K562 (cell line): ENCODE measurements around the gene SOWAHA.
"Not testable (repeated sequence)": the region's sequence is repeated elsewhere in the genome, so short reads cannot be mapped to it uniquely, and the experiment has no call there.

Source experiments
- CHCHD3 ChIP-seq: fragments of 250-450 bp; sonication (Bioruptor Pico); IDR thresholded peaks from 2 replicates; pipeline ENCODE4 v2.1.2; 2022; ENCODE audit warnings: mild to moderate bottlenecking
- CREB5 ChIP-seq: fragments of 250-450 bp; sonication (Bioruptor Pico); IDR thresholded peaks from 2 replicates; pipeline ENCODE4 v1.5.0; 2020; ENCODE audit warnings: mild to moderate bottlenecking
- CTCF ChIP-seq, 3 experiments: IDR thresholded peaks in 2 of 3; conservative IDR thresholded peaks in 1 of 3; 2 replicates each; pipeline ENCODE4 v1.5.1; 2011 to 2012; ENCODE audit warnings: low read length in 3 of 3, mild to moderate bottlenecking in 3 of 3, control low read depth in 2 of 3, improper control_type of control experiment in 1 of 3, inconsistent platforms in 1 of 3, low read depth in 1 of 3, mixed read lengths in 1 of 3, moderate library complexity in 1 of 3; ENCODE audit not compliant: insufficient read depth in 2 of 3
- E2F4 ChIP-seq: sonication (generic); formaldehyde crosslinking; IDR thresholded peaks from 2 replicates; pipeline ENCODE4 v1.8.0; 2022; ENCODE audit warnings: mild to moderate bottlenecking, low read depth, missing genetic modification reagents
- ELF4 ChIP-seq: fragments of 450-650 bp; formaldehyde crosslinking; IDR thresholded peaks from 2 replicates; pipeline ENCODE4 v1.4.0; 2022; ENCODE audit warnings: missing genetic modification characterization
- EZH2 ChIP-seq: IDR thresholded peaks from 2 replicates; pipeline ENCODE4 v1.6.1; 2012; ENCODE audit warnings: low read depth, mild to moderate bottlenecking, inconsistent platforms, low read length, borderline replicate concordance
- HES1 ChIP-seq: fragments of 450-650 bp; IDR thresholded peaks from 2 replicates; pipeline ENCODE4 v1.6.1; 2016; ENCODE audit warnings: low read depth, mild to moderate bottlenecking, moderate library complexity
- HMGN3 ChIP-seq: IDR thresholded peaks from 2 replicates; pipeline ENCODE4 v1.6.1; 2011; ENCODE audit warnings: borderline replicate concordance, low read depth, mild to moderate bottlenecking, mixed read lengths, low read length; ENCODE audit not compliant: insufficient read length; ENCODE audit errors: extremely low read depth
- KDM1A ChIP-seq, 2 experiments: fragments of 450-650 bp; IDR thresholded peaks; 2 replicates each; pipeline ENCODE4 v1.6.1; 2016; ENCODE audit warnings: mild to moderate bottlenecking in 2 of 2
- NR1H2 ChIP-seq: sonication (generic); formaldehyde crosslinking; IDR thresholded peaks from 2 replicates; pipeline ENCODE4 v1.4.0; 2020; ENCODE audit warnings: mild to moderate bottlenecking, missing genetic modification reagents
- PHF20 ChIP-seq: fragments of 450-650 bp; IDR thresholded peaks from 2 replicates; pipeline ENCODE4 v1.6.1; 2018; ENCODE audit not compliant: partially characterized antibody
- ZC3H11A ChIP-seq: IDR thresholded peaks from 2 replicates; pipeline ENCODE4 v1.6.1; 2012; ENCODE audit warnings: low read depth, low read length, improper control_type of control experiment
- ZNF140 ChIP-seq: fragments of 250-450 bp; sonication (Bioruptor Pico); IDR thresholded peaks from 2 replicates; pipeline ENCODE4 v1.8.0; 2021; ENCODE audit warnings: moderate library complexity, mild to moderate bottlenecking, inconsistent platforms
- ZNF282 ChIP-seq: sonication (generic); formaldehyde crosslinking; IDR thresholded peaks from 2 replicates; pipeline ENCODE4 v1.8.1; 2023; ENCODE audit warnings: missing genetic modification reagents

GRCh38 chr5:132854992-132855391, 41.9 kb downstream of the SOWAHA start:
- not testable (repeated sequence) for TF ChIP-seq KDM1A (IDR thresholded peaks at IDR 0.05); CHCHD3; HMGN3; ELF4 (CRISPR knock-in tag); ZC3H11A; PHF20; ZNF140 (CRISPR knock-in tag); EZH2; E2F4; ZNF282 (CRISPR knock-in tag); CTCF (IDR thresholded peaks at IDR 0.05 in 2 of 3, conservative IDR thresholded peaks at IDR 0.05 in 1 of 3; ENCODE audit: insufficient read depth in 2 of 3, low read depth in 1 of 3, low read length in 3 of 3); CREB5; HES1; NR1H2 (CRISPR knock-in tag)
